NT2/D1 (cell line): ENCODE measurements around the gene TRAF3IP1.
"Not testable (repeated sequence)": the region's sequence is repeated elsewhere in the genome, so short reads cannot be mapped to it uniquely, and the experiment has no call there.

Experiments
- DNase-seq: peaks from one replicate; pipeline ENCODE4 v3.0.0-alpha.2; 2011; ENCODE audit warnings: low read depth, low spot score
- H3K27me3 ChIP-seq: 2 replicates; pipeline ENCODE4 v1.6.0; 2011; ENCODE audit warnings: mild to moderate bottlenecking; ENCODE audit not compliant: insufficient read length, insufficient read depth
- H3K36me3 ChIP-seq: 2 replicates; pipeline ENCODE4 v1.6.1; 2011; ENCODE audit warnings: mild to moderate bottlenecking, low read length, mixed read lengths; ENCODE audit not compliant: insufficient read depth, insufficient read length
- H3K4me1 ChIP-seq: 2 replicates; pipeline ENCODE4 v1.5.1; 2011; ENCODE audit not compliant: insufficient read depth, insufficient read length
- H3K4me3 ChIP-seq: 2 replicates; pipeline ENCODE4 v1.5.1; 2011; ENCODE audit warnings: low read depth; ENCODE audit not compliant: insufficient read length
- H3K9ac ChIP-seq: 2 replicates; pipeline ENCODE4 v1.6.0; 2011; ENCODE audit warnings: low read depth; ENCODE audit not compliant: insufficient read length
- H3K9me3 ChIP-seq: 2 replicates; pipeline ENCODE4 v1.5.1; 2011; ENCODE audit warnings: mild to moderate bottlenecking, low read length; ENCODE audit not compliant: insufficient read depth
- SUZ12 ChIP-seq: IDR thresholded peaks from 2 replicates; pipeline ENCODE4 v1.6.1; 2011; ENCODE audit not compliant: insufficient read length, insufficient read depth; ENCODE audit errors: extremely low read depth
- YY1 ChIP-seq: IDR thresholded peaks from 2 replicates; pipeline ENCODE4 v1.6.1; 2011; ENCODE audit not compliant: insufficient read length, insufficient read depth
- ZNF274 ChIP-seq: IDR thresholded peaks from 2 replicates; pipeline ENCODE4 v1.6.1; 2011; ENCODE audit warnings: mild to moderate bottlenecking, low read depth, low read length

The TRAF3IP1 gene

GRCh38 chr2:238401551-238401950 is 81.2 kb downstream of the TRAF3IP1 start:
- Histone ChIP-seq H3K27me3 (no peaks in the 10 kb centered on the region), H3K9me3 (no peaks in the 10 kb centered on the region), H3K9ac (no peak overlapping the region), H3K36me3 (peaks cover 14% of the 10 kb centered on the region), H3K4me3 (no peak overlapping the region), H3K4me1 (peaks cover 14% of the 10 kb centered on the region)
- DNase-seq = no peak
- no peak for TF ChIP-seq ZNF274
- no peak for TF ChIP-seq YY1
- no peak for TF ChIP-seq SUZ12

DNA sequence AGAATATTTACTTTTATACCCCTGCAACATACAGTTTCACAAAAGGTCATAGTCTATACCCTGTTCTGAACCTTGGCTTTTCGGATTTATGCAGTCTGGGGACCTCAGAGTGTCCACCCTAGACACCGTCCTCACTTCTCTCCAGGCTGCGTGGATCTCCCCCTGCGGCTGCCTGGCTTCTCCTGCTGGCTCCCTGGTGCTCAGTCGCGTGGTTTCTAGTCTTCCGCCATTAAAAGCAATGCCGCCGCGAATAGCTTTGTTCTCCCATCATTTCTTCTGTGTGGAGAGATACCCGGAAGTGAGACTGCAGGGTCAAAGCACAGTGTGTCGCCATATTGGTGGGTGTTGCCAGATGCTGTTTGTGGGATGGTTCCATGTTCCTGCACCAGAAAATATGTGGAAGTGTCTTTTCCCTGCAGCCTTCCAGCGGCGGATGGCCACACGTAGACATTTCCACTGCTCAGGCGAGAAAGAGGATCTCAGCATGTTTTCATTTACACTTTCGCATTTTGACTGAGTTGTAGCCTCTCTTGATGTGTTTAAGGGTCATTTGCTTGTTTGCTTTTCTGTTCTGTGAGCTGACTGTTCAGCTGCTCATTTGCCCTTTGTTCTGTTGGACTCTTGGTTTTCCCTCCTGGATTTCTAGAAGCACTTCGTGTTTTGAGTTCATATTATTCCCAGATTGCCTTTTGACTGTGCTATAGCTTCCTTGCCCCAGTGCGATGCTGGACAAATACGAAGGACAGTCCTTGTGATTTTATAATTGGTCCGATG is 83.5 kb downstream of the TRAF3IP1 start:
- no peak overlapping the region for H3K9ac ChIP-seq
- H3K36me3 ChIP-seq = peaks cover 16% of the 10 kb centered on the region
- TF ChIP-seq YY1 (no peak), ZNF274 (no peak), SUZ12 (no peak)
- no peak overlapping the region for H3K4me3 ChIP-seq
- no peaks in the 10 kb centered on the region for H3K27me3 ChIP-seq
- peaks cover 12% of the 10 kb centered on the region for H3K4me1 ChIP-seq
- DNase-seq = no peak
- H3K9me3 ChIP-seq = no peaks in the 10 kb centered on the region

DNA sequence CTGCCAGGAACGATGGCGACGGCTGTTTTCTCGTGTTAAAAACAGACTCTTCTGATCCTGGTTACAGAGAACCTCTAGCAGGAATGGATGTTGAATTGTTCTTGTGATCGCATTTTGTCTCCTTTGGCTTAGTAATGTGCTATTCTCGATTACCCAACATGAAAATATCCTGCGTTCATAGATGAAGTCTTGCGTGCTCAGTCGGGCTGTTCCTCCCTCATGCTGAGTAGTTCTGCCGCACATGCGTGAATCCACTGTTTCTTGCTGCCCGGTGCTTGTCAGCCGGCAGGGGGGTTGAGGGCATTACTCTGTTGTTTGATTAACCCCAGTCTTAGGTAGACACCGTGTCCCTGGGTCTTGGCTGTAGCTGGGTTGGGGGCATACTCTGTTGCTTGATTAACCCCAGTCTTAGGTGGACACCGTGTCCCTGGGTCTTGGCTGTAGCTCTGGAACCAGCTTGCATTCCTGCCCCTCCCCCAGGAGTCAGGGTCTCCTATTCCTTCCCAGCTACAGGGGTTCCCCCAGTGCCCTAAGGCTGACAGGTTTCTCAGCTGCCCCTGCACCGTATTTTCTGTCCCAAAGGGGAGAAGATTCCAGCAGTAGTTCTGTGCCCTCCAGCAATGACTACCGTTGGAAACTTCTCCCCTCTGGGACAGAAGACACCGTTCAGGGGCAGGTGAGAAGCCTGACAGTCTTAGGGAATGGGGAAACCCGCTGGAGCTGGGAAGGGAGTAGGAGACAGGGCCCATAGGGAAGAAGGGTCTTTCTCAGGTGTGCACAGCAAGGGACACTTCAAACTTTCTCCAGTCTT is 84.3 kb downstream of the TRAF3IP1 start:
- TF ChIP-seq SUZ12 = no peak
- no peak for TF ChIP-seq ZNF274
- no peak for TF ChIP-seq YY1
- DNase-seq = no peak
- H3K36me3 ChIP-seq = peaks cover 14% of the 10 kb centered on the region
- peaks cover 12% of the 10 kb centered on the region for H3K4me1 ChIP-seq
- H3K4me3 ChIP-seq = no peak overlapping the region
- no peak overlapping the region for H3K9ac ChIP-seq
- H3K9me3 ChIP-seq = no peaks in the 10 kb centered on the region
- no peaks in the 10 kb centered on the region for H3K27me3 ChIP-seq

DNA sequence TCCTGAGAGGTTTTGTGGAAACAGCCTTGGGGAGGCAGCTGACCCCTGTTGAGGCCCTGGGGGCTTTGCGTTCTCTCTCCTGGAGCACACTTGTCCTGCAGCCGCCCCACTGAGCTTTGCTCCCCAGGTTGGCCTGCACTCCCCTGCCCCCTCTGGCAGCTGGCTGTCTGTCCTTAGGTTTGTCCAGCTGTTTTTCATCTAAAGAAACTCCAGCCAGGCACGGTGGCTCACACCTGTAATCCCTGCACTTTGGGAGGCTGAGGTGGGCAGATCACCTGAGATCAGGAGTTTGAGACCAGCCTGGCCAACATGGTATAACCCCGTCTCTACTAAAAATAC is 84.9 kb downstream of the TRAF3IP1 start:
- Histone ChIP-seq H3K4me1 (peaks cover 12% of the 10 kb centered on the region), H3K36me3 (peaks cover 14% of the 10 kb centered on the region)
- H3K9ac ChIP-seq, H3K27me3 ChIP-seq, H3K4me3 ChIP-seq, DNase-seq, H3K9me3 ChIP-seq: not testable (repeated sequence)

DNA sequence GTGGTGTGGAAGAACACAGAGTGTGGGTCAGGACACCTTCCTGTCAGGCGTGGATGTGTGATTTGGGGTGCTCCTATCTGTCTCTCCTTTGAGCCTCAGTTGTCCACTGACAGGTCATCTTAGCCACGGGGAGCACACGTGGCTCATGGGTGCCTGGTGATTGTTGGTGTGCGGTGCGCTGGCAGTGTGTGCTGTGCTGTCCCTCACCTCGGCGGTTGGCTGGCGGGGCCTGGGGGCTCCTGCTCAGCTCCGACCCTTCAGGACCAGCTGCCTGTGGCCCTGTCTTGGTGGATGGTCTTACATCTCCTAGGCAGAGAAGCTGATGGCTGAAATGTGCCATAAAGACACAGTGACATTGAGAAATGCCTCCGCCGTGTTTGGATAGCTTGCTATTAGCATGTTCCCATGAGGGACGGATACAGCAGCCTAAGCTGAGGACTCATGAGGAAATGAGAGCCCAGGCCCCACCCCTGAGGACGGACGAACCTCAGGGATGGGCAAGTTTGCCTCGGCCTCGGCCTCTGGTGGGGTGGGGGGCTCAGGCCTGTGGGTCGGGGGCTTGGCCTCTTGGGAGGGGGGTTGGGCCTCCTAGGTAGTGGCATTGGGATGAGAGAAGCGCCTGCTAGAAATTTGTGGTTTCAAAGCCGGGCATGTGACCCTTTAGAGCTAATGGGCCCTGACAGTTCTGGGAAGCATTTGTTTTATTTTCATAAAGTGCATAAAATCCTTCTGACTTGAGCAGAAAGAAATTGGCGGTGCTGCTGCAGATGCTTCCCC is 86.1 kb downstream of the TRAF3IP1 start:
- peak overlapping the region; percentile 44 for H3K9ac ChIP-seq
- H3K4me3 ChIP-seq = no peak overlapping the region
- H3K4me1 ChIP-seq = peaks cover 14% of the 10 kb centered on the region
- no peaks in the 10 kb centered on the region for H3K9me3 ChIP-seq
- DNase-seq = no peak
- H3K36me3 ChIP-seq = peaks cover 13% of the 10 kb centered on the region
- TF ChIP-seq ZNF274 (no peak), SUZ12 (no peak), YY1 (no peak)
- H3K27me3 ChIP-seq = no peaks in the 10 kb centered on the region

DNA sequence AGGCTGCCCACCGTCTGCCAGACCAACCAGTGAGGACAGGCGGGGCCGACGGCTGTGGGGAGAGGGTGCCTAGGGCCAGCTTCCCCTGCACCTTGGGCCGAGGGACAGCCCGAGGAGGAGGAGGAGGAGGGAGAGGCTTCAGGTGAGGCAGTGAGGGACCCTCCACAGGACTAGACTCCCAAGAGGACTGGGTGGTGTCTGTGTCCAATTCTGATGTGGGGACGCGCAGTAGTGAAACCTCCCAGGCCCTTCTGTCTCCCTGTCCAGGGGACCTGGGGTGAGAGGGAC is 86.6 kb downstream of the TRAF3IP1 start:
- Histone ChIP-seq H3K4me3 (no peak overlapping the region), H3K27me3 (no peaks in the 10 kb centered on the region), H3K9me3 (no peaks in the 10 kb centered on the region), H3K36me3 (peaks cover 8% of the 10 kb centered on the region), H3K9ac (peak overlapping the region; percentile 36), H3K4me1 (peaks cover 16% of the 10 kb centered on the region)
- DNase-seq = no peak
- TF ChIP-seq YY1 = no peak
- no peak for TF ChIP-seq SUZ12
- no peak for TF ChIP-seq ZNF274

GRCh38 chr2:238407566-238407965 is 87.2 kb downstream of the TRAF3IP1 start:
- Histone ChIP-seq H3K9ac (no peak overlapping the region), H3K4me1 (peaks cover 16% of the 10 kb centered on the region), H3K4me3 (no peak overlapping the region), H3K27me3 (no peaks in the 10 kb centered on the region), H3K9me3 (no peaks in the 10 kb centered on the region), H3K36me3 (peaks cover 8% of the 10 kb centered on the region)
- no peak for DNase-seq
- TF ChIP-seq ZNF274 = no peak
- no peak for TF ChIP-seq SUZ12
- no peak for TF ChIP-seq YY1
